OCI-LY7 (cell line): ENCODE measurements around the gene CYP2D6. TPM values are rescaled to one million over a fixed set of nuclear protein-coding genes. Genes with fewer than 3 reads are reported as not detected.

Experiments
- BruUV-seq: library from RNA; stranded (reverse); fragments of 400-500 nt; replicated peaks from 2 replicates; lab custom pipeline; 2021; lab: Mats Ljungman, UMichigan
- CTCF ChIA-PET: fragments of 300-600 bp; sonication (Branson Sonifier 250); formaldehyde crosslinking; loops from one replicate; lab custom pipeline; 2022; ENCODE audit warnings: antibody characterized with exemption; ENCODE audit not compliant: unreplicated experiment; lab: Charles Lee
- POLR2A ChIA-PET: fragments of 300-600 bp; sonication (Branson Sonifier 250); formaldehyde crosslinking; loops from one replicate; lab custom pipeline; 2022; ENCODE audit warnings: antibody characterized with exemption; lab: Charles Lee
- DNase-seq: peaks from one replicate; pipeline ENCODE4 v3.0.0-alpha.2; 2015; ENCODE audit warnings: low spot score
- H2AFZ ChIP-seq: fragments of 200-600 bp; sonication (generic), shearing (Covaris generic); 2 replicates; pipeline ENCODE4 v1.6.1; 2014; ENCODE audit warnings: mild to moderate bottlenecking, antibody characterized with exemption, low read length, moderate library complexity
- H3K27ac ChIP-seq: fragments of 200-600 bp; sonication (generic); 2 replicates; pipeline ENCODE4 v1.5.1; 2014; ENCODE audit warnings: mixed run types, low read depth, mild to moderate bottlenecking, moderate library complexity, low read length, inconsistent platforms; ENCODE audit not compliant: poor library complexity, severe bottlenecking
- H3K36me3 ChIP-seq: fragments of 200-600 bp; sonication (generic); 2 replicates; pipeline ENCODE4 v1.6.1; 2014; ENCODE audit warnings: mild to moderate bottlenecking, antibody characterized with exemption, low read length, moderate library complexity, mixed read lengths; ENCODE audit not compliant: insufficient read depth
- H3K4me1 ChIP-seq: fragments of 200-600 bp; sonication (generic); 2 replicates; pipeline ENCODE4 v1.5.1; 2014; ENCODE audit warnings: mild to moderate bottlenecking, low read length; ENCODE audit not compliant: insufficient read depth, poor library complexity, severe bottlenecking
- H3K4me2 ChIP-seq: fragments of 200-600 bp; sonication (generic); 2 replicates; pipeline ENCODE4 v1.6.1; 2014; ENCODE audit warnings: mild to moderate bottlenecking, low read length
- H3K4me3 ChIP-seq: fragments of 200-600 bp; sonication (generic); 2 replicates; pipeline ENCODE4 v1.5.1; 2014; ENCODE audit warnings: mild to moderate bottlenecking, low read depth, low read length; ENCODE audit not compliant: poor library complexity, severe bottlenecking
- H3K79me2 ChIP-seq: fragments of 200-600 bp; sonication (generic); 2 replicates; pipeline ENCODE4 v1.6.1; 2016; ENCODE audit warnings: low read depth, mild to moderate bottlenecking, low read length, moderate library complexity, mixed read lengths; ENCODE audit not compliant: insufficient read depth
- H3K9me2 ChIP-seq: fragments of 200-600 bp; sonication (generic); 2 replicates; pipeline ENCODE4 v1.6.1; 2016; ENCODE audit warnings: mild to moderate bottlenecking, low read length, mixed read lengths; ENCODE audit not compliant: insufficient read depth
- H3K9me3 ChIP-seq: fragments of 200-600 bp; sonication (generic); 2 replicates; pipeline ENCODE4 v1.6.1; 2014; ENCODE audit warnings: mild to moderate bottlenecking, mixed run types, low read length, mixed read lengths
- H4K20me1 ChIP-seq: fragments of 200-600 bp; sonication (generic); 2 replicates; pipeline ENCODE4 v1.6.1; 2014; ENCODE audit warnings: mild to moderate bottlenecking, antibody characterized with exemption, low read length, moderate library complexity, mixed read lengths; ENCODE audit not compliant: insufficient read depth
- CTCF ChIP-seq: fragments of 200-600 bp; sonication (generic); conservative IDR thresholded peaks from 2 replicates; pipeline ENCODE4 v1.5.1; 2014; ENCODE audit warnings: mild to moderate bottlenecking, antibody characterized with exemption, low read length, moderate library complexity, mixed read lengths
- EZH2phosphoT487 ChIP-seq: fragments of 200-600 bp; sonication (generic); IDR thresholded peaks from 2 replicates; pipeline ENCODE4 v1.6.1; 2018; ENCODE audit warnings: low read depth, borderline replicate concordance, mild to moderate bottlenecking, mixed run types, antibody characterized with exemption, low read length, moderate library complexity, mixed read lengths
- intact Hi-C: fragments of 100-400 bp; cut with micrococcal nuclease; formaldehyde crosslinking; loops from one replicate; pipeline ENCODE4 v1.10.0; 2022; ENCODE audit not compliant: unreplicated experiment
- total RNA-seq, 2 experiments: library from RNA; depleted of rRNA in 1 of 2; stranded (reverse); fragments of >200 nt in 1 of 2; shearing (Covaris generic) in 1 of 2; gene quantifications; 2 replicates each; pipeline ENCODE4 v1.2.3, GENCODE V29; 2014 to 2022

CYP2D6 gene
- total RNA-seq, 2 experiments from 2014 or later: 3.0 to 4.1 TPM

GRCh38 chr22:42078469-42079318, 51.9 kb downstream of the CYP2D6 start:
- CTCF ChIA-PET: interaction anchor here (0.8 kb wide), 1 partner anchor 9 kb away, joined by 3 read pairs; no protein-coding TSS in a partner anchor
- intact Hi-C loops: no loop called here

GRCh38 chr22:42077486-42078125, 53.0 kb downstream of the CYP2D6 start:
- intact Hi-C loops: no loop called here
- Histone ChIP-seq H3K79me2 (peaks cover 21% of the 10 kb centered on the region), H2AFZ (no peak overlapping the region), H3K4me3 (no peak overlapping the region), H3K9me2 (no peaks in the 10 kb centered on the region), H3K36me3 (peaks cover 12% of the 10 kb centered on the region), H3K4me2 (no peak overlapping the region), H3K27ac (no peak overlapping the region), H4K20me1 (no peaks in the 10 kb centered on the region), H3K4me1 (peaks cover 15% of the 10 kb centered on the region), H3K9me3 (no peaks in the 10 kb centered on the region)
- no TSS peak for BruUV-seq
- ChIA-PET CTCF (interaction anchor here (0.8 kb wide), 1 partner anchor 8 kb away, joined by 3 read pairs; no protein-coding TSS in a partner anchor), POLR2A (interaction anchor here (1.2 kb wide), 1 partner anchor 8 kb away, joined by 3 read pairs; no protein-coding TSS in a partner anchor)
- no peak for DNase-seq
- TF ChIP-seq EZH2phosphoT487 (no peak), CTCF (no peak)

More at GRCh38 chr22:42078469-42079318, 51.9 kb downstream of the CYP2D6 start:
- POLR2A ChIA-PET: interaction anchor here (0.6 to 1.2 kb wide), 3 partner anchors 9 to 39 kb away, joined by 3 to 5 read pairs (median 3); partner anchors contain the start of gene NDUFA6
- Histone ChIP-seq H4K20me1 (no peaks in the 10 kb centered on the region), H2AFZ (peak overlapping the region; percentile 58; the same call in 1 of the 2 replicates), H3K9me3 (no peaks in the 10 kb centered on the region), H3K4me3 (peak overlapping the region; percentile 79), H3K4me2 (peak overlapping the region; percentile 91), H3K79me2 (peaks cover 21% of the 10 kb centered on the region), H3K27ac (peak overlapping the region; percentile 70), H3K4me1 (peaks cover 15% of the 10 kb centered on the region), H3K36me3 (peaks cover 23% of the 10 kb centered on the region), H3K9me2 (no peaks in the 10 kb centered on the region)
- DNase-seq: no peak
- BruUV-seq: TSS peak; percentile 96
- TF ChIP-seq CTCF (no peak), EZH2phosphoT487 (no peak)
